Coronary artery (tissue), 2 donors: ENCODE data around the gene MBP.
"Not testable (repeated sequence)": the region's sequence is repeated elsewhere in the genome, so short reads cannot be mapped to it uniquely, and the experiment has no call there.

Experiments used
- DNase-seq: peaks from one replicate; pipeline ENCODE4 v3.0.0-alpha.2; 2017; ENCODE audit warnings: low spot score
- H3K27ac ChIP-seq, 2 donors: fragments of 200-600 bp; sonication (generic); one replicate each; pipeline ENCODE4 v1.5.1; 2016 to 2019
- H3K4me3 ChIP-seq: fragments of 200-600 bp; sonication (generic); 2 replicates; pipeline ENCODE4 v1.5.1; 2016; ENCODE audit warnings: mild to moderate bottlenecking, moderate library complexity
- TF ChIP-seq, protein P1 (sequence below): fragments of 200-600 bp; sonication (generic); IDR thresholded peaks from one replicate; pipeline ENCODE4 v1.5.1; 2019; ENCODE audit warnings: antibody characterized with exemption

Gene MBP

DNA sequence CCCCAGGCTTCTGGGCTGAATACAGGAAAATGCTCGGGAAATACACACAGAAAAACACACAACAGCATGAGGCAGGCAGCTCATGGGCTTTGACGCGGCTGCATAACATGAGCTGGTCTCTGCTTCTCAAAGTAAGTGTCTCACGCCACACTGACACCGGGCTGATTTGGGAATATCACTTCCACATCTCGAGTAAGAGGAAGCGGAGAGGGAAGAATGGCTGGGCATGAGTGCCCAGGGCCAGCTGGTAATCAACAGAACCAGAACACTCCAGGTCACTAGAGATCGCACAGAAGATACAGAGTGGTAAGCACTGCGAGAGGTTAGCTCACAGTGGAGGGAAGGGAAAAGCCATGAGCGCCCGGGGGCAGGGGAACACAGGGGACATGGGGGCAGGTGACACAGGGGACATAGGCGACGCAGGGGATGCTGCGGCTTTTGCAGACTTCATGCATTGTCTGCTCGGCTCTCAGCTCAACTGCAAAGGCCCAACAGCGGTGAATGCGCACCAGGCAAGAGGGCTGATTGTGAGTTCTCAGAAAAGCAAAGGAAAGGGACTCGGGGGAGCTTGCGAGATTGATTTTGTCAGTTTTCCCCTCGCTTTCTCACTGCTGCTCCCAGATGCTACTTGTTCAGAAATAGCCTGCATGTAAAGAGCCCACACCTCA, 141.4 kb downstream of the MBP start:
- TF ChIP-seq, protein P1, sequence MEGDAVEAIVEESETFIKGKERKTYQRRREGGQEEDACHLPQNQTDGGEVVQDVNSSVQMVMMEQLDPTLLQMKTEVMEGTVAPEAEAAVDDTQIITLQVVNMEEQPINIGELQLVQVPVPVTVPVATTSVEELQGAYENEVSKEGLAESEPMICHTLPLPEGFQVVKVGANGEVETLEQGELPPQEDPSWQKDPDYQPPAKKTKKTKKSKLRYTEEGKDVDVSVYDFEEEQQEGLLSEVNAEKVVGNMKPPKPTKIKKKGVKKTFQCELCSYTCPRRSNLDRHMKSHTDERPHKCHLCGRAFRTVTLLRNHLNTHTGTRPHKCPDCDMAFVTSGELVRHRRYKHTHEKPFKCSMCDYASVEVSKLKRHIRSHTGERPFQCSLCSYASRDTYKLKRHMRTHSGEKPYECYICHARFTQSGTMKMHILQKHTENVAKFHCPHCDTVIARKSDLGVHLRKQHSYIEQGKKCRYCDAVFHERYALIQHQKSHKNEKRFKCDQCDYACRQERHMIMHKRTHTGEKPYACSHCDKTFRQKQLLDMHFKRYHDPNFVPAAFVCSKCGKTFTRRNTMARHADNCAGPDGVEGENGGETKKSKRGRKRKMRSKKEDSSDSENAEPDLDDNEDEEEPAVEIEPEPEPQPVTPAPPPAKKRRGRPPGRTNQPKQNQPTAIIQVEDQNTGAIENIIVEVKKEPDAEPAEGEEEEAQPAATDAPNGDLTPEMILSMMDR, result no peak
- DNase-seq, result no peak
- Histone ChIP-seq H3K4me3 (no peak overlapping the region), H3K27ac (no peak overlapping the region)

DNA sequence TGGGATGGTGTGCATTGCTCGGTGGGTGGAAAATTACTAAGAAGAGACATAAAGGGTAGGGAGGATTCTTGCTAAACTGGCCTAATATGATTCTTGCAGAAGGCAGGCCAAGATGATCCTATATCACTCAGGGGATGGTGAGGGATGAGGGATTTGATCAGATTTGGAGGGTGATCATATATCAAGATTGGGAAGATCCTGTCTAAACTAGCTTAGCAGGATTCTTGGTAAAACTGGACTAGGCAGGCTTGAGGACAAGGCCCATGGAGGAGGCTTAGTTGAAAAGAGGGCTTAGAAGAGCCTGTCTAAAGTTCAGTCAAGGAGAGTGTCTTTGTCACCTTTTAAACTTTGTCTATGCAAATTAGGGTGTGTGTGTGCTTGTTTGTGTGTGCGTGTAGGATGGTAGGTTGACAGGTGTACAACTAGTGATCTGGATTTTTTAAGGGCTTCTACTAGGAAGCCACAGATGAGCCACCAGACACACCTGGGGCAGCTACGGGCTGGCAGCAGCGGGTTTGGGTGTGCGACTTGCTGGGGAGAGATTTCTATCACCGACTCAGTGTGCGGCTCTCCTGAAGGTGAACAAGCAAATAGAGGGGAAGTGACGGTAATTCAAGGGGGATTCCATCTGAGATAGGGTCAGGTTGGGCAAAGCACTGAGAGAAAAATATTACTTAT, 142.1 kb downstream of the MBP start:
- not testable (repeated sequence) for H3K27ac ChIP-seq, DNase-seq, H3K4me3 ChIP-seq

DNA sequence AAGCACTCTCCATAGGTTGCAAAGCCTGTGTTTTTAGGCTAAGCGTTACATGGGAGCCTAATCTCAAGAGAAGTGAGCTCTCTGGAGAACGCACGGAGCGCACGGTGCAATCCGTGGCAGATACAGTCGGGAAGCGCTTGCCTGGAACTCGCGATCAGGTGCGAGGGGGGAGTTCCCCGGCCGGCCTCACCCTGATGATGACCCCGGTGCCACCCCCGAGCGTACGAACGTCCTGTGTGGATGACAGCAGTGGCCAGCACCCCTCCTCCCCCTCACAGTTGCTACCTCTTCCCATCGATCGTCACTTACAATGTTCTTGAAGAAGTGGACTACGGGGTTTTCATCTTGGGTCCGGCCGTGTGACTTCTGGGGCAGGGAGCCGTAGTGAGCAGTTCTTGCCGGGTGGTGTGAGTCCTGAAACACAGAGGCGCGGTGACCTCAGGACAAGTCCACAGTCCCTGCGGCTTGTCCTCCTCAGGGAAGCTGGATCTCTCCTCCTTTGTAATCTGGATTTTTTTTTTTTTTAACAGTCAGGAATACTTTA, 142.9 kb downstream of the MBP start:
- DNase-seq, result no peak
- TF ChIP-seq, protein P1, result no peak
- H3K4me3 ChIP-seq, result no peak overlapping the region
- H3K27ac ChIP-seq, result peak overlapping the region in 1 of 2 donors; percentile 69

DNA sequence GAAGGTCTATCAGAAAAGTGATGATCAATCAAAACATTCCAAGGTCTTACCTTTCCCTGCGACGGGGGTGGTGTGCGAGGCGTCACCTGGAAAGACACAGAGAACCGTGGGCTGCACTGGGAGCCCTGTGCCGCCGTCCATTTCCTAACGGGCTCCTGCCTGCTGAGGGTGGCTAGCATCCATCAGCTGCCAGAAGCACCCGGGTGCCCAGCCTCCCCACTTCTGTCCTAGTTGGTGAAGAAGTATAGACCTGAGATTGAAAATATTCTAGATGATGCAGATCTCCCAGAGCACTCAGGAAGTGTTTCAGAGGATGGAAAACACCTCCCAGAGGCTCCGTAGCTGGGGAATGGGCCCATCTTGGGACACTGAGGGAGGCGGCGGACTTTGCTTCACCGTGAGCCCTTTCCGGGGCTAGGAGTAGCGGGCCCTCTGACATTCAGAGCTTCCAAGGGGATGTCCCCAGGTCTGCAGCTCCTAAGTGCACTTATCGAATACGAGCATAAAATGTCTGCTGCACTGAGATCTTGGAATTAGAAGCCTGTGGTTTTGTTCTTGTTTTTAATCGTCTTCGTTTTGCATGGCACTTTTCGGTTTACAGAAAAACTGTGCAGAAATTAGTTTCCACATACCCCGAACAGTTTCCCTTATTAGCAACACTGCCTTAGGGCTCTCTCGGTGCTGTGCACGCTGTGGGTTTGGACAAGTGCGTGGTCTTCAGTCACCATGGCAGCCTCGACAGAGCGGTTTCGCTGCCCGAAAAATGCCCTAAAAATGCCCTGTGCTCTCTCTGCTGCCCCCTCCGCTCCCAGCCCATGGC, 143.5 kb downstream of the MBP start:
- H3K4me3 ChIP-seq, result peak overlapping the region; percentile 13
- peak overlapping the region in 1 of 2 donors; percentile 69 for H3K27ac ChIP-seq
- TF ChIP-seq, protein P1, result no peak
- DNase-seq, result no peak

DNA sequence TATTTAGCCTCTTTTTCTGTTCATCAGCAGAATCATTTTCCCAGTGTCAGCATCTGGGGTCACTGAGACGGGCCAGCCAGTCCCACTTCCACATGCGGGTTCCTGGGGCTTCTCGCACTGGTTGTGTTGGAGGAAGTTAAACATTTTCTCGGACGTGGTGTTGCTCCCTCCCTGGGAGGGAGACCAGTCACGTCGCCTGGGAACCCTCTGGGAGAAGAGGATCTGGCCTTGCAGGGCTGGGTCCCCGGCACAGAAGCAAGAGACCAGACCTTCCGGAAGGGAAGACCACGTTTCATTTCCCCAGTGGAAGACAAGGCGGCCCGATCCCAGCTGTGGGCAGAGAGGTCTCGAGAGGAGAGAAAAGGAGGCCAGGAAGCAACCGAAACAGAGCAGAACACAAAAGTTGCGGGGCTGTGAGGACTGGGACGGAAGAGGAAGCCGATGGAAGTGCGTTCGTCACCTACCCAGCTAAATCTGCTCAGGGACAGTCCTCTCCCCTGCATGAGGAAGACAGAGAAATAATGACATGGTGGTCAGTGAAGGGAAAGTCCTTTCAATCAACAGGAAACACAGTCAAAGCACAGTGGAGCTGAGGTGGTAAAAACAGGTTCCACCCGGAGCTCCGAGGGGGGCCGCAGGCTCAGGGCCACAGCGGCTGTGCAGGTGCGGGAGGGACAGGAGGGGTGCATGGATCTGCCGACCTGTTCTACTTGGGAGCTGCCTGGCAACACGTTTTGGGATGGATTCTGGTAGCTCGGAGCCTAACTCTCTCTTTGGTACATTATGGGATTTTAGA, 144.4 kb downstream of the MBP start:
- H3K4me3 ChIP-seq, result peak overlapping the region; percentile 13
- TF ChIP-seq, protein P1, result no peak
- no peak for DNase-seq
- H3K27ac ChIP-seq, result peak overlapping the region in 1 of 2 donors; percentile 69

DNA sequence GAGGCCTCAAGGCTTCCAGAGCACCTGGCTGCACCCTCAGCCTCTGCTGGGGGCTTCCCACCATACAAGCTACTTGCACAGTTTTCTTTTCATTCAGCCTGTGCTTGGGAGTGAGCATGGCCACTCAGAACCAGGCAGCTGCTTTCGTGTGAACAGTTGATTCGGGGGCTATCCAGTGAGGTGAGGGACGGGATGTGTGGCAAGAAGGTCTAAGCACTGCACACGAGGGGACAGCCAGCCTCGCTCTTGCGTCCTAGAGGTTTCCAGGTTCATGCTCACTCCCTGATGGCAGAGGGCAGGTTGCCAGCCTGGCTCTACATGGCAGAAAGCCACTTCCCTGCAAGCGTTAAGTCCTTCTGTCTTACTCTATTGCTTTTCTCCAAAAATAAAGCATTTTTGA, 146.2 kb downstream of the MBP start:
- TF ChIP-seq, protein P1, result no peak
- no peak for DNase-seq
- no peak overlapping the region for H3K27ac ChIP-seq
- H3K4me3 ChIP-seq, result no peak overlapping the region

DNA sequence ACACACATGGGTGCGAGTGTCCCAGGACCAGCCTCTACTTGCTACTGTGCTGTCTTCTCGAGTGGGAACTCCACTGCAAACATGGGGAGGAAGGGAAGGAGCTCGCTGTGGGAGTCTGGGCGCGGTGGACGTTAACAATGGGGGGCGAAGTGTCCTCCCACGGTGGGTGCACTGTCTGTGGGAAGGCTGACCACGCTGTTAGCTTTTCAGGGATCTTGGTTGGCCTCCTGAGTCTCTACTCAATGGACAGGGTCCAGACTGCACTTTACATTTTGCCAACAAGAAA, 146.7 kb downstream of the MBP start:
- no peak for DNase-seq
- no peak overlapping the region for H3K27ac ChIP-seq
- H3K4me3 ChIP-seq, result no peak overlapping the region
- TF ChIP-seq, protein P1, result no peak
